ENCODE measurements around the gene CCDC51. TPM values are rescaled to one million over a fixed set of nuclear protein-coding genes. Genes with fewer than 3 reads are reported as not detected.

Gene CCDC51
- total and polyA plus RNA-seq, 2 experiments from 2014 or later = 18.6 to 31.4 TPM

- Histone ChIP-seq H3K4me3 (peak overlapping the region; percentile 73), H3K36me3 (peaks cover 3% of the 10 kb centered on the region), H3K27ac (peak overlapping the region; percentile 84), H3K27me3 (no peaks in the 10 kb centered on the region), H3K4me1 (ENCODE audit: low read depth) (peaks cover 9% of the 10 kb centered on the region), H3K9me3 (ENCODE audit: low read depth) (no peaks in the 10 kb centered on the region)
- DNase-seq (ENCODE audit: low read depth in 1 of 2, low spot score in 1 of 2) = peak; percentile 36 to 41
- TF ChIP-seq CTCF (IDR thresholded peaks at IDR 0.05; ENCODE audit: low read depth, low read length) = no peak
Measured at GRCh38 chr3:48440590-48440958, 655 bp upstream of the CCDC51 start.

- no peak overlapping the region for H3K27ac ChIP-seq
- peaks cover 9% of the 10 kb centered on the region for H3K4me1 ChIP-seq (ENCODE audit: low read depth)
- no peak for TF ChIP-seq CTCF (IDR thresholded peaks at IDR 0.05; ENCODE audit: low read depth, low read length)
- H3K36me3 ChIP-seq = no peaks in the 10 kb centered on the region
- no peak for DNase-seq (ENCODE audit: low read depth in 1 of 2, low spot score in 1 of 2)
- no peaks in the 10 kb centered on the region for H3K27me3 ChIP-seq
- no peak overlapping the region for H3K4me3 ChIP-seq
- no peaks in the 10 kb centered on the region for H3K9me3 ChIP-seq (ENCODE audit: low read depth)
Measured at GRCh38 chr3:48437812-48438211, 2.1 kb downstream of the CCDC51 start.

- Histone ChIP-seq H3K27ac (no peak overlapping the region), H3K27me3 (no peaks in the 10 kb centered on the region), H3K9me3 (ENCODE audit: low read depth) (no peaks in the 10 kb centered on the region), H3K36me3 (no peaks in the 10 kb centered on the region), H3K4me3 (no peak overlapping the region), H3K4me1 (ENCODE audit: low read depth) (peaks cover 9% of the 10 kb centered on the region)
- no peak for DNase-seq (ENCODE audit: low read depth in 1 of 2, low spot score in 1 of 2)
- TF ChIP-seq CTCF (IDR thresholded peaks at IDR 0.05; ENCODE audit: low read depth, low read length) = no peak
Measured at GRCh38 chr3:48436855-48437254, 3.1 kb downstream of the CCDC51 start.

GRCh38 chr3:48436477-48436787 lies 3.5 kb downstream of the CCDC51 start:
- H3K4me1 ChIP-seq (ENCODE audit: low read depth) = peaks cover 7% of the 10 kb centered on the region
- no peak overlapping the region for H3K4me3 ChIP-seq
- H3K27ac ChIP-seq = no peak overlapping the region
- TF ChIP-seq CTCF (IDR thresholded peaks at IDR 0.05; ENCODE audit: low read depth, low read length) = no peak
- no peaks in the 10 kb centered on the region for H3K27me3 ChIP-seq
- DNase-seq (ENCODE audit: low read depth in 1 of 2, low spot score in 1 of 2) = no peak
- H3K9me3 ChIP-seq (ENCODE audit: low read depth) = no peaks in the 10 kb centered on the region
- no peaks in the 10 kb centered on the region for H3K36me3 ChIP-seq

GRCh38 chr3:48435774-48436476 lies 4.0 kb downstream of the CCDC51 start:
- peak; percentile 100 for TF ChIP-seq CTCF (IDR thresholded peaks at IDR 0.05; ENCODE audit: low read depth, low read length)
- peak; percentile 88 for DNase-seq (ENCODE audit: low read depth in 1 of 2, low spot score in 1 of 2)

More at GRCh38 chr3:48435774-48436476, 4.0 kb downstream of the CCDC51 start:
- Histone ChIP-seq H3K27ac (no peak overlapping the region), H3K4me1 (ENCODE audit: low read depth) (peaks cover 2% of the 10 kb centered on the region), H3K27me3 (no peaks in the 10 kb centered on the region), H3K9me3 (ENCODE audit: low read depth) (no peaks in the 10 kb centered on the region), H3K36me3 (no peaks in the 10 kb centered on the region), H3K4me3 (no peak overlapping the region)
